HG03196 (cell line): Measurements from ENCODE around the gene PTPRN2.

Experiments
- ATAC-seq: cut with Tn5 transposase; IDR thresholded peaks from one replicate; pipeline ENCODE4 v1.9.1; 2021; ENCODE audit not compliant: unreplicated experiment

PTPRN2 gene

DNA sequence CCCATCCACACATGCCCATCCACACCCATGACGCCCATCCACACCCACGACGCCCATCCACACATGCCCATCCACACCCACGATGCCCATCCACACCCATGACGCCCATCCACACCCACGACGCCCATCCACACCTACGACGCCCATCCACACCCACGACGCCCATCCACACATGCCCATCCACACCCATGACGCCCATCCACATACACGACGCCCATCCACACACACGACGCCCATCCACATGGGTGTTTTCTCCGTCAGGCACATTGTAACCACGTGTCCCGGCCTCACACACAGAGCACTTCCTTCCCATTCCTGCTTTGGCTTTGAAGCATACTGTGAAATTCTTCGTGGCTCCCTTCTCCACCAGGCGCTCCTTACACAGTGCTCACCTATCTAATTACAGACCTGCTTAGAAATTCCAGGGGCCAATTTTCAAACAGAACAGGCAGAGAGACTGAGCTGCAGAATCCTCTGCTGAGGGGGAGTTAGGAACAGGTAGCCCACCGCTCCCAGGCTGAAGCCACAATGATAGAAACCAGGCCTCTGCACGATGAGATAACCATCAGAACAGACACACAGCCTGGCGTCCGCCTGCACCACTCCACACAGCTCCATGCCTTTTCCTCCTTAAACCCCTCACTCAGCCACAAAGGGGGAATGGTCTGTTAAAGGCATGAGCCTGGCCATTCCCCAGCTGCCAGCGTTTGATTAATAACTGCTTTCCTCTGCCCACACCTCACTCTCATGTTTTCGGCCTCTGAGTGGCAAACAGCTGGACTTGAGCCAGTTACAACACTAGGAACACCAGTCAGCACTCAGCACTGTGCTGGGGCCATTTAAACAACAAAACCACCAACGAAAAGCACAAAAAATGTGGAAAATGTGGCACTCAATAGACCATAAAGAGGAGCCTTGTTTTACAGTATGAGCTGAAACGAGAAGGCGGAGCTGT, 501.6 kb downstream of the PTPRN2 start:
- no peak for ATAC-seq

DNA sequence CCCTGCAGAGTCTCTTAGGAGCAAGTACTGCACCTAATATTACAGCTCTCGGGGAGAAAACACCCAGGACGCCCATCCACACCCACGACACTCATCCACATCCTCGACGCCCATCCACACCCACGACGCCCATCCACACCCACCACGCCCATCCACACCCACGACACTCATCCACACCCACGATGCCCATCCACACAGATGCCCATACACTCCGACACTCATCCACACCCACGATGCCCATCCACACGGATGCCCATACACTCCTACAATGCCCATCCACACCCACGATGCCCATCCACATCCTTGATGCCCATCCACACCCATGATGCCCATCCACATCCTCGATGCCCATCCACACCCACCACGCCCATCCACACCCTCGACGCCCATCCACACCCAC, 503.1 kb downstream of the PTPRN2 start:
- ATAC-seq, result no peak

DNA sequence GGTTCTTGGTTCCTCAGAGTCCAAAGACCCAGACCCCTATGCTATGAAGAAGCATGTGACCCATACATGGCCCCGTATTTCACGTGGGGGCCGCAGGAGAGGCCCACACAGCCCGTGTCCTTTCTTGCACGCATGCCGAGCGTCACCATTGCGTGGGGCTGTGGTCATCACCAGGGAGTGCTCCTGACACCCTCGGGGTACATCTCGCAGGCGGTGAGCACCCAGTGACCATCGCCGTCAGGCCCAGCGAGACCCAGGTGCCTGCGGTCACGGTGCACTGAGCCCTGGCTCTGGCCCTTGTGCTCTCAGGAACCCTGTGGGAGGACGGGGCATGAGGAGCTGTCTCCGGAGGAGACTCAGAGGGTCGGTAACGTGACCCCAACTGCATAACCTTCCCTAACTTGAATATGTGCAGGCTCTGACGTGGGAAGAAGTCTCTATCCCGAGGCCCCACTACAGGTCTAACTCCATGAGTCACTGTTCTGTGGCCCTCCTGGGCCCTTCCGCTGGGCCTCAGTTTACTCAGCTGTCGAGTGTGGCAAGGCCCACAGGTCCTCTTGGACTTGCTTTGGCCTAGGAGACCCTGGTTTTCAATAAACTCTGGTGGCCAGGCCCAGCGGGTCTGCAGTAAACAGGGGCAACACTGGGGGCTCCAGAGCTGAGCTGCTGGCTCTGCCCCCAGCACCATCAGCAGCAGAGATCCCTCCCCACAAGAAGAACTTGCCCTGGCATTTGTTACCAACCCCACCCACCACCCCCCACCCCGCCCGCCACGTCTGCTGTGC, 503.9 kb downstream of the PTPRN2 start:
- no peak for ATAC-seq

DNA sequence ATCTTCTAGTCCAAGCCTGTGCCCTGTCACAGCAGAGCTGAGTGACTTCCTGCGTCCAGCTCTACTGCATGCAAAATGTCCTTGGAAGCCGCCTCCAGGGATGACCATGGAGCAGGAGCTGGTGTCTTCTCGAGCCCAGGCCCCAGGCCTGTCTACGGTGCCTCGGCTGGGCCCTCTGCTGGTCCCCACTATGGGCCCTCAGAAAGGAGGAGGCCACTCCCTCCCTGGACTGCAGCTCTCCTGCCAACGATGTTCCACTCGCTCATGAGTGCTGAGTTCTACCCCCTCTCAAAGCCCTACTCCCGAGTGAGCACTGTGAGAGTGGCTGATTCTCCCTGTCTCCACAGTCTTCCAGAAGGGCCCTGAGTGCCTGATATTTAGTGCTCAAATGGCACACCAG, 504.9 kb downstream of the PTPRN2 start:
- ATAC-seq, result no peak

DNA sequence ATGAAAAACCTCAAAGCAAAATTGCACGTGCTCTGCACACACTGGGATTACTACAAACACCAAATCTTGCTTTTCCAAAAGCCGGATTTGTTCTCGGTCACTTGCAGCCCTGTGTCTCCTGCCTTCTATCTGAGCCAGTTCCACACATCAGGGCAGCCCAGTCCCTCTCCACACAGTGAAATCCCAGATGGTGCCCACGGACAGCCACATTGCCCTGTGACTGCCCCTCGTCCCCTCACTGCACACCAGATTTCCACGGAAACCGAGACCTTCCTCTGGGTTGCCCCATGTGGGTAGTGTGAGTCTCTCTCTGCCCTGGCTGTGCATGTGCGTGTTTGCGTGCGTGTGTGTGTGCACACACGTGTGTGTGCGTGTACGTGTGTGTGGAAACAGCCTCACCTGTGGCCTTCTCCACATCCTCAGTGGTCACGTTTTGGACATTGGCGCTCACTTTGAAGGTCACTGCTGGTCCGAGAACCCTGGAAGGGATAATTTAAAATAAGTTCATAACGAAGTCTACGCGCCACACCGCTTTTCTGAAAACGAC, 506.7 kb downstream of the PTPRN2 start:
- no peak for ATAC-seq

DNA sequence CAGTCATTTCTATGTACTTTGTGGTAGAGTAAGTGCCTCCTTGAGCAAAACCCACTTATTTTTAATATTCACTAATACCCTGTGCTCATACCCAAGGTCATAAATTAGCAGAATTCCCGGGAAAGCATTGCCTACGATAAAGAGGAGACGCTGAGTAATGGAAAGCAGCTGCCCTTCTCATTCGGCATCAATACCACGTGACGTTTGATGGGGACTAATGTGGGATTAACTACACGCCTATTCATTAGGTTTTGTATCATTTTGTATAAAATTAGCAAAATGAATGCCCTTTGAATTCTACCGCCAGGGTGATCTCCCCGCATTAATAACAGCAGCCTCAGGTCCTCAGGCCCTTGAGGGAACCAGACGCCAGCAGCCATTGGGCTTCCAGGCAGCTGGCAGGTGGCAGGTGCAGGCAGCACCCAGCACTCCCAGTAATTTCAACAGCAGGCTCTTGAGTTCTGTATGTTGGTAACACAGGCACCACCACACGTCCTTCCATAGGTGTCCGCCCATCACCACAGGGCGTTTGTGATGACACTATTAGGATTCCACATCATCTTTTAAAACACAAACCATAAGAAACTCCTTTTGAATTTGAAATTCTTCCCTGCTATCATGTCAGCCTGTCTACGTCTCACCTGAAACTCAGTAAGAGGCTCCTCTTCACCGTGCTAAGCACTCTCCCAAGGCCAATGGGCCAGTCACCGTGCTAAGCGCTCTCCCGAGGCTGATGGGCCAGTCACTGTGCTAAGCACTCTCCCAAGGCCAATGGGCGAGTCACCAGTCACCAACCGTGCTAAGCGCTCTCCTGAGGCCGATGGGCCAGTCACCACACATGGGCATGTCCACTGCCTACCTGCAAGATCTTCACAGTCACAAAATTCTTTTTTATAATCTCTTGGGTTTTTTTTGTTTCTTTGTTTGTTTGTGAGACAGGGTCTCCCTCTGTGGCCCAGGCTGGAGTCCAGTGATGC, 509.4 kb downstream of the PTPRN2 start:
- no peak for ATAC-seq

DNA sequence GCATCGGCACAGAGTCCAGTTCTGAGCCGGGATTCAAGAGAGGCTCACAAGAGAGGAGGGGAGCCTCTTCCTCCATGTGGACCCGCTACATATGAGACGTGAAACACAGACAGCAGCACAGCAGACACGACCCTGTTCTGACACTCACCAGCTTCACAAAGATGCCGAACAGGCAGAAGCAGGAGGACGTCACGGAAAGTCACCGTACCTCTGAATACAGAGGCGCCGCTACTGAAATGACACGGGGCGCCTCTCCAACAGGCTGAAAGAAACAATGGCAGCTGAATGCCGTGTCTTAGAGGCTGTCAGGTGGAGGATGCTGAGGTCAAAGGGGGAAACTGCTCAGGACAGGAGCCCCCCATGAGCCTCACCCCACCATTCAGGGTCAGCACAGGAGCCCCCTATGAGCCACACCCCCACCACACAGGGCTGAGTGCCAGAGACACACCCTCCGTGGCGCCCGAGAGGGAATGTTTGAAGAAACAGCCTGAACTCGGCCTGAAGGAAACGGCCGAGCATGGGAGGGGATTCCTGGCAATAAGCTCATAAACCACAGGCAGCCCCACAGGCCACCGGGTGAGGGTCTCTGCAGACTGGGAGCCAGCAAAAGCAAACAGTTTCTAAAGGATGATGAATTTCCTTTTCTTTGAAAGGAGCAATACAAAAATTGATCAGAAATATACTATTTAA, 510.3 kb downstream of the PTPRN2 start:
- ATAC-seq, result no peak

DNA sequence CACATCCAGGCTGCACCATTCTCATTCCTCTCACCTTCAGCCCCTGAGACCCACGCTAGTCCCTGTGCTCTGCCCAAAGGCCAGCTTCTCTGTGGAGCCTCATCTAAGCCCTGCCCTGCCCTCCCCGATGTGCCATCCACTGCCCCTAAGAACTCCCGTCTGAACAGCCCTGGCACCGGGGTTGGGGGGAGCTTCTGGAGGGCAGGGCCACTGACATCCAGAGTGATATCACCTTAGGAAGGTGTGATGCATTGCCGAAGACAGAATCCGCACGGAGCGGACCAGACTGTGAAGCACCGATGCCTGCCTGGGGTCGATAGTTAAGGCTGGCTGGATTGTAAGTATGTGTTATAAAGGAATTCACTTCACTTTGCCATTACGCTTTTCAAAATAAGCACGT, 511.0 kb downstream of the PTPRN2 start:
- no peak for ATAC-seq

DNA sequence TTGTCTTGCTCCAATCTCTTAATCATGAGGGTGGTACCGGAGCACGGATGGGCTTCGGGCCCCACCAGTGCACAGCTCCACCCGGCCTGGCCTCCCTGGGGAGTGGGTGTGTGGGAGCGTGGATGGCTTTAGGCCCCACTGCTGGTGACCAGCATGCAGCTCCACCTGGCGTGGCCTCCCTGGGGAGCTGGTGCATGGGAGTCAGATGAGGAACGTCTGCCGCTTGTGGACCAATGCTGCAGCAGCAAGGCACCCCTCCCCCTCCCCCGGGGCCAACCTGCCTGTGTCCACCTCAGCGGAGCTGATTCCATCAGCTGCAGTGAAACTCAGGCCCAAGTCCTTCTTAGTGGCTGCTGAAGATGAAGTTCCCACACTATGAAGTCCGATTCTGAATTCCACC, 511.4 kb downstream of the PTPRN2 start:
- ATAC-seq, result no peak

DNA sequence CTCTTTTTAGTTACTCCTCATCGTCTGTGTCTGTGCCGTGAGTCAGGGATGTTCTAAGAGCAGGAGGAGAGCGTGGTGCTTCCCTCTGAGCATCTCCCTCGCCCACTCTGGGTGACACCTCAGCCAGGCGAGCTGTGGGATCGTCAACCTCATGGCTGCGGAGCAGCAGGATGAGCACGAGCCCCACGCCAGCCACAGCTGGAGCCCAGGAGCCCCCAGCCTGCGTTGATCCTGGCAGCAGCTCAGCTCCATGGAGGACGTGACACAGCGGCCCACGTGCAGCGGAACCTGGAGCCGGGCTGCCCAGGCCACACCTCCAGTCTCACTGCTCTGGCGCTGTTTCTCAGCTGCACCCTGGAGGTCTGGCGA, 512.0 kb downstream of the PTPRN2 start:
- no peak for ATAC-seq

DNA sequence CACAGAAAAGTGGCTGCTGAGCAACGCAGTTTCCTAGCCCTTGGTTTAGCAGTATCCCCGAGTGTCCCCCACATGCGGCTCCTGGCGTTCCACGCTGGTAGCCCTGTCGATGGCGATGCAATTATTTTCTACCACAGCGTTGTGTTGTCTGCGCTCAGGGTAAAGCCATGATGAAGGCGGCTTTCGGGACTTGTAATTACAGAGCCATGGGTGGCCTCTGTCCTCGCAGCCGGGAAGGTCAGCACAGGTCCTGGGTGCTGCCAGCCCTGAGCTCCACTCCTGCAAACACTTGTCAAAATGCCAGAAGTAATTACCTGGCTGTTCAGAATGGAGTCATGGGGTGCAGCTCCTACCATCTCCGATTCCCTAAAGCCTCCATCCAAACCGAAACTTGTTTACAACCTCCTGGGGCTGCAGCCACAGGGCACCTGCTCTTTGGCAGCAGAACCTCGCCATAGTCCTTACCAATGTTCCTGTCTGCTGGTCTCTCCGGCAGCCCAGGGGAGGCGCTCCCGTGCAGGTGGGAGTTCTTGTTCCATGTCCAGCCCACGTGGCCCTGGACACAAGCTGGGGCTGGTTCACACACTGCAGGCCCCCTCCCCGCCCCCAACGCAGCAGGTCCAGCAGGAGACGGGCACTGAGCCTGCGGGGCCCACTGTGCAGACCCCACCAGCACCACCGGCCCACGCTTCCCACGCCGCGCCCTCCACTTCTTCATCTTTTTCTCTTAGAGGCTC, 512.6 kb downstream of the PTPRN2 start:
- ATAC-seq, result no peak

DNA sequence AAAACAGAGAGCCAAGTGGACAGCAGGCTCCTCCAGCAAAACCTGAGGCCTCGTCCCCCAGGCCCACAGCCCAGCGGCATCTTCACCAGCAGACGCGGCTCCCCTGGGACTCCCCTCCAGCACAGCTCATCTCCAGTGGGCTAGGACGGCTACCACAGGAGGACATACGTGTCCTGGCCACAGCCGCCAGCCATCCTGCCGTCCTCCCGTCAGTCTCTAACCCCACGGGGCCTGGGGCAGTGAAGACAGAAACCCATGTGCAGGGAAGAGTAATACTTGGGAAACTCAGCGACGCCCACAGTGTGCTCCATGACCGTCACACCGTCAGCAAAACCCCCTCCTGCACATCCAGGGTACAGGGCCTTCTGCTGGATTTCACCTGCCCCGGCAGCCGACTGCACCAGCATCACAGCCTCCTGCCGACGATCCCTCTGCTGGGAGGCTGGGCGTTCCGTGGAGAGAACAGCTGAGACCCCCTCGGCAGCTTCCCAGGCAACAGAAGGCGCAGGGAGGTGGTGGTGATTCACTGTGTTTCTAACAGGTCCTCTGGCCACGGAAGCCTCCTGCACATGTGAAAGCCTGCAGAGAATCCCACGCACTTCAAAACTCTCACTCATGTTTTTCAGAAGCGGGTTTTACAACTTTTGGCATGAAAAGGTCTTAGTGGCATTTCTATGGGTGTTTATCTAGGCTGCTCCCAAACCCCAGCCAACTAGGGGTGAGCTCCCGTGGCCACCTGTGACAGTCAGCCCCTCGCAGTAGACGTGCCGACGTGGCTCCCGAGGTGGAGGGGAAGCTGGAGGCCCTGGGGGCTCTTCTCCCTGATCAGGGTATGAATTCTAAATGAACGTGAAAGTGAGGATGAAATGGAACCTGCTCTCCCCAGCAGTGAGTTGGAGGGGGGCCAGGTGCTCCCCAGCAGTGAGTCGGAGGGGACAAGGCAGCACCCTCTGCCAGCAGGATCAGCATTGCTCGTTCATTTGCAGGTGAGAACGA, 513.5 kb downstream of the PTPRN2 start:
- no peak for ATAC-seq

DNA sequence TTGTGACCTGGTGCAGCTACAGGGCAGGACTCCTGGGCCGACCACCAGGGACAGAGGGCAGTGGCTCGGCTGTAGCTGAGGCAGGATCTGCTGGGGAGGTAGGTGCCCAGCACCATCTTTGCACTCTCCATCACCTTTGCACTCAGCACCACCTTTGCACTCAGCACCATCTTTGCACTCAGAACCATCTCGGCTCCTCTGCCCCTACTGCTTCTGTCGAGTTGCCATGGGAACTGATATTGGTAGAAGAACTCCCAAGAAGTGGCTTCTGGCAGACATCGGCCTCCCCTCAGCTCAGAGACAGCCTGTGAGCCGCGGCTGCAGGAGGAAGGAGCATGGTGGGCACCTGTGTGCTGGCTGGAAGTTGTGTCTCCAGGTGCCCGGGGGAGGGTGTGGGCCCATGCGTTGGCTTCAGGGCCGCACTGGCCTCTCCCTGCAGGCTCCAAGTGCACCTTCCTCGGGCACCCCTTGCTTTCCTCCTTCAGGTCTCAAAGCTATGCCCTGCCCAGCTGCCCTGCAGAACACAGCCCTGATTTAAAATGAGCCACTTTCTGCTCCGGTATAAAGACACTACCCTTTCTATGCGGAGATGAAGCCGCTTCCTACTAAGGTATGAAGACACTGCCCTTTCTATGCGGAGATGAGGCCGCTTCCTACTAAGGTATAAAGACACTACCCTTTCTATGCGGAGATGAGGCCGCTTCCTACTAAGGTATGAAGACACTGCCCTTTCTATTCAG, 514.5 kb downstream of the PTPRN2 start:
- no peak for ATAC-seq

DNA sequence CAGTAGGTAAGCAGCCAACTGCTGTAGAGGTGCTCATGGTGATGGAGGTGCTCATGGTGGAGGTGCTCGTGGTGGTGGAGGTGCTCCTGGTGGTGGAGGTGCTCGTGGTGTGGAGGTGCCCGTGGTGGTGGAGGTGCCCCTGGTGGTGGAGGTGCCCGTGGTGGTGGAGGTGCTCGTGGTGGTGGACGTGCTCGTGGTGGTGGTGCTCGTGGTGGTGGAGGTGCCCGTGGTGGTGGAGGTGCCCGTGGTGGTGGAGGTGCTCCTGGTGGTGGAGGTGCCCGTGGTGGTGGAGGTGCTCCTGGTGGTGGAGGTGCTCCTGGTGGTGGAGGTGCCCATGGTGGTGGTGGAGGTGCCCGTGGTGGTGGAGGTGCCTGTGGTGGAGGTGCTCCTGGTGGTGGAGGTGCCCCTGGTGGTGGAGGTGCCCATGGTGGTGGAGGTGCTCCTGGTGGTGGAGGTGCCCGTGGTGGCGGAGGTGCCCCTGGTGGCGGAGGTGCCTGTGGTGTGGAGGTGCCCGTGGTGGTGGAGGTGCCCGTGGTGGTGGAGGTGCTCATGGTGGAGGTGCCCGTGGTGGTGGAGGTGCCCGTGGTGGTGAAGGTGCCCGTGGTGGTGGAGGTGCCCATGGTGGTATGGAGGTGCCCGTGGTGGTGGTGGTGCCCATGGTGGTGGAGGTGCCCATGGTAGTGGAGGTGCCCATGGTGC, 517.3 kb downstream of the PTPRN2 start:
- ATAC-seq, result no peak

DNA sequence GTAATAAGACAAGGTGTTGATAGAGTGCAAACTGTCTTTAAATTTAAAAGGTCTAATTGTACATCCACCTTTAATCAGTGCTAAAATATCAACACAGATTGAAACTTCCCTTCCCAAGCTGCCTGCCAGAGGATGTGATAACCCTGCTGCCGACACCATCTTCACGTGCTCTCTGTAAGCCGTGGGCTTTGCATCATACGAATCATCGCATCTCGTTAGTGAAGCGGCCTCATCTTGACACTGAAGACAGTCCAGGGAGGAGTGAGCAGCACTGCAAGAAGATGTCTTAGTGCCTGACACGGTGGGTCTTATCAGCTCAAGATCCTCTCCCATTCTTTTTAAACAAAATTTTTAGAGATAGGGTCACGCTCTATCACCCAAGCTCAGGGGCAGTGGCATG, 518.8 kb downstream of the PTPRN2 start:
- no peak for ATAC-seq

DNA sequence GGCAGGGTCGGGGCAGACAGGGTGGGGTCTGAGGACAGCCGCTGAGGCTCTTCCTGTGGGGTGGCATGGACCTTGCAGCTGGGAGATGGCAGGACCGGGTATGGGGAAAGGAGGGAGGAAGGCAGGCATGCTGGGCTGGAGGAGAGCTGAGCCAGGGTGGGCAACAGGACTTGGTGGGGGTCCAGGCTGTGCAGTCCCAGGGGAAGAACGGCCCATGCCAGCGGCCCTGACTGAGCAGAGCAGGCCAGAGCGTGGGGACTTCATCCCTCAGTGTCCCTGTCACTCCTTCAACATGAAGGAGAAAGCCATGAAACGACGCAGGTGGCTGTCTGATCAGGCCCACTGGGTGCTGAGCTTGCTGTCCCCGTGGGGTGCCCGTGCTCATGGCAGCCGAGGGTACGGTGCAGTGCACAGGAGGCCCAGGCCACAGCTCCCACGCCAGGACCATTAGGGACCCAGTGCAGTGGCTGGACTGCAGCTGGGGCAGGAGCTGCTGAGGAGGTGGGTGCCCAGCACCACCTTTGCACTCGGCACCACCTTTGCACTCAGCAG, 519.6 kb downstream of the PTPRN2 start:
- ATAC-seq, result no peak
